ENCODE data around the gene TRIM7. TPM values are rescaled to one million over a fixed set of nuclear protein-coding genes. Genes with fewer than 3 reads are reported as not detected.

The TRIM7 gene
- total and polyA plus RNA-seq, 7 experiments from 2014 or later: 0.28 to 6.1 (median 3.2) TPM; not detected in 1

DNA sequence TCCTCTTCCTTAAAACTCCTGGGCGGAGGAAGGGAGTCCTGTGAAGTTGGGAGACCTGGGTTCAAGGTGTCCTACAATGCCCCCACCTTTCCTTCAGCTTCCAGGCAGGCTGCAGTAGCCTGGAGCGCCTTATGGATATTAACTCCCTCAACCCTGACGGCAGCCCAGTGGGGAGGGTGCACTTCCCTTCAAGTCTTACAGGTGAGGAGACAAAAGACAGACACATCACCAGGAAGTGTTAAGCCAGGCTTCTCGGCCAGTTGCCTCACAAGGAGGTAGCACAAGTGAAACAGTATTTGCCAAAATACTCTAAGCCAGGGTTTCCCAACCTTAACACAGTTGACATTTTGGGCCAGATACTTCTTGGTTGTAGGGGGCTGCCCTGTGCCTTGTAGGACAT is 4.2 kb downstream of the TRIM7 start:
- DNase-seq: no peak
- Histone ChIP-seq H3K4me3 (ENCODE audit: low read length) (no peak overlapping the region), H3K36me3 (ENCODE audit: control insufficient read depth in 2 of 3, insufficient read depth in 3 of 3, low read length in 3 of 3) (no peaks in the 10 kb centered on the region), H3K27me3 (ENCODE audit: control insufficient read depth in 2 of 2, insufficient read depth in 2 of 2, low read length in 2 of 2) (peaks cover 0 to under 1% of the 10 kb centered on the region in 2 donors), H3K27ac (ENCODE audit: low read depth, low read length) (no peak overlapping the region), H3K4me1 (ENCODE audit: control insufficient read depth in 2 of 2, insufficient read depth in 2 of 2, low read length in 2 of 2) (peaks cover 3 to 5% of the 10 kb centered on the region in 2 donors), H3K9me3 (ENCODE audit: control insufficient read depth in 2 of 3, low read length in 3 of 3) (no peaks in the 10 kb centered on the region)
- no peak for ATAC-seq
- Mint-ChIP-seq H3K9me3 (peaks cover 0 to under 1% (median 0%) of the 10 kb centered on the region in 11 donors), H3K27ac (no peak overlapping the region), H3K4me1 (peaks cover 4 to 9% (median 8%) of the 10 kb centered on the region in 7 donors), H3K36me3 (peaks cover 0 to 2% (median 0%) of the 10 kb centered on the region in 5 donors), H3K27me3 (peaks cover 0 to 47% (median 3%) of the 10 kb centered on the region in 5 donors), H3K4me3 (no peak overlapping the region)
- intact Hi-C loops (cut with micrococcal nuclease): no loop called here
- ChIA-PET CTCF (no interaction called here), POLR2A (interaction anchor here (1.1 to 8.9 kb wide), 2 partner anchors 10 to 16 kb away, joined by 3 to 259 read pairs; no protein-coding TSS in a partner anchor)

DNA sequence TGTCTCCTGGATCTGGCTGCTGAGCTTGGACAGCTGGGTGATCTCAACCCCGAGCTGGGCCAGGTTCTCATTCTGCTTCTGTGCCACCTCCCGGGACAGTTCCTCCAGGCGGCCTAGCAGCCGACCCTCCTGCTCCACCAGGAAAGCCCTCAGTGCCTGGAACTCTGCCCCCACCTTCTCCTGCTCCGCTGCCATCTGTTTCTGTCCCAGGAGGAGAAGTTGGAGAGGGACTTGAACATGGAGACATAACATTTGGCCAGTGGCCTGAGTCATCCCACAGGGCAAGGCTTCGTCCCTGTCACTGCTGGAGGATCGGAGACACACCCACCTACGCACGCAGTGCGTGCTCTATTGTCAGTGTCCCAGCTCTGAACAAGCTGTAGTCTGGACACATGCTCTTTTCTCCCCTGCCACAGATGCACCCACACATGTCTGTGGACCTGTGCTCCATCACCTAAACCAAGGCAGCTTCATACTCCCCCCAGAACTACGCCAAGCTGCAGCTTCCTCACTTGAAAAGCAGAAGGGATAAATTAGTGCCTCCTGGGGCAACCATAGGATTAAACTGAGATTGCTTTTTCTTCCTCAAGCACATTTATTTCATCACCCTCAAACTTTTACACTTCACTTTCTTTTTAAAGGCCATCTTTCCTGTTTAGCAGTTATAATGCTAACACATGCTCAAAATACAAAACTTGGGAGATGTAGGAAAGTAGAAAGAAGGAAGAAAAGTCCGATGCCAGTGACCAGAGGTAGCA is 4.9 kb downstream of the TRIM7 start:
- Mint-ChIP-seq H3K36me3 (no peaks in the 10 kb centered on the region), H3K9me3 (no peaks in the 10 kb centered on the region), H3K27me3 (peaks cover 0 to 42% (median 0%) of the 10 kb centered on the region in 5 donors), H3K4me3 (peak overlapping the region in 1 of 10 donors; percentile 41), H3K4me1 (peaks cover 0 to 4% (median 3%) of the 10 kb centered on the region in 7 donors), H3K27ac (no peak overlapping the region)
- Histone ChIP-seq H3K27ac (ENCODE audit: low read depth, low read length) (no peak overlapping the region), H3K4me1 (ENCODE audit: control insufficient read depth in 2 of 2, insufficient read depth in 2 of 2, low read length in 2 of 2) (no peaks in the 10 kb centered on the region), H3K36me3 (ENCODE audit: control insufficient read depth in 2 of 3, insufficient read depth in 3 of 3, low read length in 3 of 3) (no peaks in the 10 kb centered on the region), H3K9me3 (ENCODE audit: control insufficient read depth in 2 of 3, low read length in 3 of 3) (no peaks in the 10 kb centered on the region), H3K4me3 (ENCODE audit: low read length) (no peak overlapping the region), H3K27me3 (ENCODE audit: control insufficient read depth in 2 of 2, insufficient read depth in 2 of 2, low read length in 2 of 2) (no peaks in the 10 kb centered on the region)
- ChIA-PET CTCF (no interaction called here), POLR2A (interaction anchor here (1.0 to 8.9 kb wide), 4 partner anchors 9 to 62 kb away, joined by 3 to 259 read pairs (median 3); no protein-coding TSS in a partner anchor)
- intact Hi-C loops (cut with micrococcal nuclease): no loop called here
- DNase-seq (no peak), ATAC-seq (no peak)

DNA sequence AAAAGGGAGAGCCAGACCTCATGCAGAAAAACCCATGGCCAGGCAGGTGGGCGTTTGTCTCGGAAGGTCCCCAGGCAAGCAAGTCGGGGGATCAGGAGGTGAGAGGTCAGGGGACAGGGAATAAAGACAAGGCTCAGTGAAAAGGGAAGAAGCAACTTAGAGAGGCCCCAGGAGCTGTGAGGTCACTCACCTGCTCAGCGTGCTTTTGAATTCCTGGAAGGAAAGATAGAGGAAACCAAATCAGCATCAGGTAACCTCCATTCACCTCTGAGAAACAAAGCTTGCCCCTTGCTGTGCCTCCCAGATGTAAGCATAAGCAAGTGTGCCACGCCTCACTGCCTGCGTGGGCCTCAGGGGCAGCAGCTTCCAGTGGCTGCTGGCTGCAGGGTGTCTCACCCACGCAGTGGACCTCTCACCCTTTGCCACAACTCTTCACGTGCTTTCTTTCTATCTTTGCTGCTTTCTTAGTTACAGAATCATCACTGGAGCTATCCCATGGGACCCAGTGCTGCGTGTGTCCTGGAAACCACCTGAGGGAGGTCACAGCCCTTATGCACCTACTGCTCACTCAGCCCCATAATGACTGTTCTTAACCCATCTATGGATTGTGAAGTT is 6.0 kb downstream of the TRIM7 start:
- CTCF ChIA-PET: interaction anchor here (1.7 kb wide), 1 partner anchor 8 kb away, joined by 7 read pairs; no protein-coding TSS in a partner anchor
- H3K4me3 Mint-ChIP-seq: no peak overlapping the region
- H3K9me3 ChIP-seq (ENCODE audit: control insufficient read depth in 2 of 3, low read length in 3 of 3): no peaks in the 10 kb centered on the region

DNA sequence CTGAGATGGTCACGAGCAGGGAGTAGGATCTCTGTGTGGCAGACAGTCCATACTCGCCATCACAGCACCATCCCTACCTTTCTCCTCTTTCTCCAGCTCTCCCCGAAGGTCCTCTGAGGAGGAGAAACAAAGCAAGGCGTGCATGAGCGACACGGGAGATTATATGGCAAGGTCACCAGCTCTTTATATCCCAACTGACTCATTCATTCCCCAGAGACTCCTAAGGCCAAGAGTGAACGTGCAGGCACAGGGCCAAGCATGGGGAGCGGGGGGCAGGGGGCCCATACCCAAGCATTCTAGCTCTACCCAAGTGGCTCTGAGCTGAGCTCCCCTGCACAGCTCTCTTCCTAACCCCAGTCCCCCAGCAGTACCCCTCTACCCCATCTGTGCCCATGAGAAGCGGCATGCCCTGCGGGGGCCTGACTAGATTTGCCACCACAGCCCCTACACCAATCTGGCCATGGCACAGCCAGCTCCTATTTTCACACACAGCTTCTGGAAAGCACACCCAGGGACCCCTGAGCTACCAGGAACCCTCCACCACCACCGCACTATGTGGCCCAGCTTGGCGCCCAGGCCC is 6.8 kb downstream of the TRIM7 start:
- intact Hi-C loops (cut with micrococcal nuclease): no loop called here
- peaks cover 0 to 6% (median under 1%) of the 10 kb centered on the region in 7 donors for H3K4me1 Mint-ChIP-seq
- H3K9me3 Mint-ChIP-seq: no peaks in the 10 kb centered on the region
- Histone ChIP-seq H3K9me3 (ENCODE audit: control insufficient read depth in 2 of 3, low read length in 3 of 3) (no peaks in the 10 kb centered on the region), H3K36me3 (ENCODE audit: control insufficient read depth in 2 of 3, insufficient read depth in 3 of 3, low read length in 3 of 3) (no peaks in the 10 kb centered on the region), H3K27me3 (ENCODE audit: control insufficient read depth in 2 of 2, insufficient read depth in 2 of 2, low read length in 2 of 2) (no peaks in the 10 kb centered on the region), H3K4me1 (ENCODE audit: control insufficient read depth in 2 of 2, insufficient read depth in 2 of 2, low read length in 2 of 2) (no peaks in the 10 kb centered on the region), H3K27ac (ENCODE audit: low read depth, low read length) (no peak overlapping the region), H3K4me3 (ENCODE audit: low read length) (no peak overlapping the region)
- no peak overlapping the region for H3K4me3 Mint-ChIP-seq
- CTCF ChIA-PET: interaction anchor here (0.7 to 1.7 kb wide), 2 partner anchors 9 kb away, joined by 4 to 7 read pairs; no protein-coding TSS in a partner anchor
- DNase-seq (no peak), ATAC-seq (no peak)
- H3K27ac Mint-ChIP-seq: peak overlapping the region in 1 of 9 donors; percentile 16
- peaks cover 0 to 32% (median 0%) of the 10 kb centered on the region in 5 donors for H3K27me3 Mint-ChIP-seq
- H3K36me3 Mint-ChIP-seq: no peaks in the 10 kb centered on the region
- POLR2A ChIA-PET: interaction anchor here (0.9 to 2.5 kb wide), 3 partner anchors 8 to 62 kb away, joined by 3 to 12 read pairs (median 3); partner anchors contain the start of gene TRIM52

More for the DNA sequence above, 6.0 kb downstream of the TRIM7 start:
- Mint-ChIP-seq H3K4me1 (peaks cover 0 to 4% (median 1%) of the 10 kb centered on the region in 7 donors), H3K9me3 (no peaks in the 10 kb centered on the region), H3K36me3 (no peaks in the 10 kb centered on the region), H3K27me3 (peaks cover 0 to 40% (median 0%) of the 10 kb centered on the region in 5 donors), H3K27ac (no peak overlapping the region)
- POLR2A ChIA-PET: interaction anchor here (1.0 to 1.1 kb wide), 3 partner anchors 23 to 63 kb away, joined by 3 read pairs; partner anchors contain the start of gene TRIM52
- ATAC-seq (no peak), DNase-seq (no peak)
- H3K4me1 ChIP-seq (ENCODE audit: control insufficient read depth in 2 of 2, insufficient read depth in 2 of 2, low read length in 2 of 2): no peaks in the 10 kb centered on the region
- no peak overlapping the region for H3K4me3 ChIP-seq (ENCODE audit: low read length)
- no peak overlapping the region for H3K27ac ChIP-seq (ENCODE audit: low read depth, low read length)
- no peaks in the 10 kb centered on the region for H3K36me3 ChIP-seq (ENCODE audit: control insufficient read depth in 2 of 3, insufficient read depth in 3 of 3, low read length in 3 of 3)
- H3K27me3 ChIP-seq (ENCODE audit: control insufficient read depth in 2 of 2, insufficient read depth in 2 of 2, low read length in 2 of 2): no peaks in the 10 kb centered on the region
- intact Hi-C loops (cut with micrococcal nuclease): no loop called here

DNA sequence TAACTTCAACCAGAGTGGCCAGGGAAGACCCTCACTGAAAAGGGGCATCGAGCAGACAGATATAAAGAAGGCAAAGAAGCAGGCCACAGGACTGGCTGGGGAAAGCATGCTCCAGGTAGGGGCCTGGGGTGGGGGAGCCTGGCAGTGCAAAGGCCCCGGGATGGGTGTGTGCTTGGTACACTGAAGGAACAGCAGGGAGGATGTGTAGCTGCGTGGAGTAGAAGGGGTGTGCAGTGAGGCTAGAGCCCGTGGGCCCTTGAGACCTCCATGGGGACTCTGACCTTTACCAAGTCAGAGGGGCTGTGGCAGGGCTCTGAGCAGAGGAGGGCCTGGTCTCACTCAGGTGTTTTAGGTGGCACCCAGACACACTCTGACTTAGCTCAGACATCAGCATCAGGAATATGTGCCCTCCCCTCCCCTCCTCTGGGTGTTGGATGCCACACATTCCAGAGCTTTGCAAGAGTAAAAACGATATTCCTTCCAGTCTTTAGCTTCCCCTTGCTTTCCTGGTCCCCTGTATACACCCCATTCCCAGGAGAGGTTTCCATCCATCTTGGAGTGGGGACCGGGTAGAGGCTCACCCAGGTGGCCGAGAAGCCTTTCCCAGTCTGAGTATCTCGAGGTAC is 7.6 kb downstream of the TRIM7 start:
- peaks cover 0 to 3% (median 0%) of the 10 kb centered on the region in 11 donors for H3K9me3 Mint-ChIP-seq
- POLR2A ChIA-PET: interaction anchor here (0.9 to 2.5 kb wide), 2 partner anchors 8 to 9 kb away, joined by 3 to 12 read pairs; no protein-coding TSS in a partner anchor
- Histone ChIP-seq H3K9me3 (ENCODE audit: control insufficient read depth in 2 of 3, low read length in 3 of 3) (no peaks in the 10 kb centered on the region), H3K4me3 (ENCODE audit: low read length) (no peak overlapping the region), H3K27me3 (ENCODE audit: control insufficient read depth in 2 of 2, insufficient read depth in 2 of 2, low read length in 2 of 2) (no peaks in the 10 kb centered on the region), H3K27ac (ENCODE audit: low read depth, low read length) (no peak overlapping the region), H3K36me3 (ENCODE audit: control insufficient read depth in 2 of 3, insufficient read depth in 3 of 3, low read length in 3 of 3) (no peaks in the 10 kb centered on the region), H3K4me1 (ENCODE audit: control insufficient read depth in 2 of 2, insufficient read depth in 2 of 2, low read length in 2 of 2) (peaks cover 0 to under 1% of the 10 kb centered on the region in 2 donors)
- H3K27ac Mint-ChIP-seq: no peak overlapping the region
- CTCF ChIA-PET: interaction anchor here (0.7 to 1.7 kb wide), 2 partner anchors 8 to 9 kb away, joined by 4 to 7 read pairs; no protein-coding TSS in a partner anchor
- ATAC-seq (no peak), DNase-seq (no peak)
- no peak overlapping the region for H3K4me3 Mint-ChIP-seq
- H3K36me3 Mint-ChIP-seq: no peaks in the 10 kb centered on the region
- peaks cover 0 to 26% (median 0%) of the 10 kb centered on the region in 5 donors for H3K27me3 Mint-ChIP-seq
- peaks cover 5 to 14% (median 8%) of the 10 kb centered on the region in 7 donors for H3K4me1 Mint-ChIP-seq
- intact Hi-C loops (cut with micrococcal nuclease): no loop called here

DNA sequence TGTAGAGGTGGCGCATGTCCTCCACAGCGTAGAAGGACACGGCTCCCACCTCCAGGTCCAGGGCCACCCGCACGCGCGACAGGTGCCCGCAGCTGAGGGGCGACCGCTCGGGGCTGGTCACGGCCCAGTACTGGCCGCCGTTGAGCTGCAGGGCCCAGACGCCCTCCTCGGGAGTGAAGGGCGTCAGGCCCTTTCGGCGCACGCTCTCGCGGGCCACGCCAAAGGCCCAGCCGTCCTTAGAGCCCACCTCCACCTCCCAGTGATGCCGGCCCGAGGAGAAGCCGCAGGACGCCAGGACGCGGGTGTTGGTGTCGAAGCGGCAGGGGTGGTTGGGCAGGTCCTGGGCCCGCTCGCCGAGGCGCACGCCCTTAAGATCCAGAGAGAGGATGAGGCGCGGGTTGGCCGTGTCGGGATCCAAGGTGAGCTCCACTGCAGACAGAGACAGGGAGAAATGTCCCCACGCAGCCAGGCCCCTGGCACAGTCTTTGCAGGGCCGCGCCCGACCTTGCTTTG is 9.7 kb downstream of the TRIM7 start:
- no peaks in the 10 kb centered on the region for H3K9me3 ChIP-seq (ENCODE audit: control insufficient read depth in 2 of 3, low read length in 3 of 3)
- POLR2A ChIA-PET: interaction anchor here (0.6 to 8.7 kb wide), 3 partner anchors 9 to 30 kb away, joined by 4 to 259 read pairs (median 158); partner anchors contain the start of genes TRIM41 and TRIM7
- CTCF ChIA-PET: no interaction called here
- peaks cover 0 to 5% of the 10 kb centered on the region in 2 donors for H3K4me1 ChIP-seq (ENCODE audit: control insufficient read depth in 2 of 2, insufficient read depth in 2 of 2, low read length in 2 of 2)
- Mint-ChIP-seq H3K27ac (no peak overlapping the region), H3K4me3 (peak overlapping the region in 1 of 10 donors; percentile 53), H3K4me1 (peaks cover 10 to 28% (median 17%) of the 10 kb centered on the region in 7 donors), H3K27me3 (peaks cover 0 to 17% (median 0%) of the 10 kb centered on the region in 5 donors), H3K36me3 (peaks cover 0 to 8% (median 0%) of the 10 kb centered on the region in 5 donors), H3K9me3 (peaks cover 0 to 15% (median 0%) of the 10 kb centered on the region in 11 donors)
- peaks cover 0 to 4% (median 0%) of the 10 kb centered on the region in 3 experiments for H3K36me3 ChIP-seq (ENCODE audit: control insufficient read depth in 2 of 3, insufficient read depth in 3 of 3, low read length in 3 of 3)
- H3K4me3 ChIP-seq (ENCODE audit: low read length): no peak overlapping the region
- intact Hi-C loops (cut with micrococcal nuclease): no loop called here
- no peak for DNase-seq
- no peak for ATAC-seq
- no peak overlapping the region for H3K27ac ChIP-seq (ENCODE audit: low read depth, low read length)
- H3K27me3 ChIP-seq (ENCODE audit: control insufficient read depth in 2 of 2, insufficient read depth in 2 of 2, low read length in 2 of 2): no peaks in the 10 kb centered on the region

Data from naive thymus-derived CD4-positive, alpha-beta T cell (primary cell).